GM19468 (cell line): ENCODE results near the gene NDC80.
"Not testable (repeated sequence)": the region's sequence is repeated elsewhere in the genome, so short reads cannot be mapped to it uniquely, and the experiment has no call there.

ENCODE experiments used
- ATAC-seq: cut with Tn5 transposase; IDR thresholded peaks from one replicate; pipeline ENCODE4 v1.9.1; 2021; ENCODE audit warnings: mild to moderate bottlenecking, moderate library complexity, moderate number of reproducible peaks; ENCODE audit not compliant: unreplicated experiment; ENCODE audit errors: extremely low read depth

Gene NDC80

DNA sequence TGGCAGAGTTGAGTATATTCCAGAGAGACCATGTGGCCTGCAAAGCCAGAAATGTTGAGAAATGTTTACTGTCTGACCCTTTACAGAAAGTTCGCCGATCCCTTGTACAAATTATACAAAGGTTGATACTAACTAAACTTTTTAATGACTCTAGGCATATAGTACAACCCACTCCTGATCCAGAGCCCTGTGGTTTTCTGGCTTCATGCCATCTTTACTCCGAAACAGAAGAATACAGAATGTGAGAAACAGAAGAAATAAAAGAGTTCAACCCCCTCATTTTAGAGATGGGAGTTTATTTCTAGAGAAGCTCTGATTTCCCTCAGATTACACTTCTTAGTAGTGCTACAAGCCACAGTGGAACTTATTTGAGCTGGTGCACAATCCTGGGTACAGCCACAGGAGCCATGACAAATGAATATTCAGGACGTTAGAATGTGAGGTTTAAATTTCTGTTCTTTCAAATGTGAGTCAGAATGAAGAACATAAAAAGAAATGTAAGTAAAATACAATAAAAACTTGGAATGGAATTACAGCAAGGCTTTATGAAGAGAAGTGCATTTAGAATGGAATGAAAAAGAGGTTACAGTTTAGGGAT is 46.1 kb downstream of the NDC80 start:
- no peak for ATAC-seq

DNA sequence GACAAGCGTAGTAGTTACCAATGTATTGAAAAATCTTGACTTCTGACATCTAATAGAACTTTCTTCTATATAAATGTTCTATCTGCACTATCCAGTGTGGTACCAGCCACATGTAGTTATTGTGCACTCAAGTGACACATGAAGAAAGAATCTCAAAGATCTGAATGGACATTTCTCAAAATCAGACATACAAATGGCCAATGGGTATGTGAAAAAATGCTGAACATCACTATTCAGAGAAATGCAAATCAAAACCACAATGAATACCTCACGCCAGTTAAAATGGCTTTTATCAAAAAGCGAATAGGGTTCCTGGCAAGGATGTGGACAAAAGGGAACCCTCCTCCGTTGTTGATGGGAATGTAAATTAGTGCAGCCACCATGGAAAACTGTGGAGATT is 46.7 kb downstream of the NDC80 start:
- no peak for ATAC-seq

DNA sequence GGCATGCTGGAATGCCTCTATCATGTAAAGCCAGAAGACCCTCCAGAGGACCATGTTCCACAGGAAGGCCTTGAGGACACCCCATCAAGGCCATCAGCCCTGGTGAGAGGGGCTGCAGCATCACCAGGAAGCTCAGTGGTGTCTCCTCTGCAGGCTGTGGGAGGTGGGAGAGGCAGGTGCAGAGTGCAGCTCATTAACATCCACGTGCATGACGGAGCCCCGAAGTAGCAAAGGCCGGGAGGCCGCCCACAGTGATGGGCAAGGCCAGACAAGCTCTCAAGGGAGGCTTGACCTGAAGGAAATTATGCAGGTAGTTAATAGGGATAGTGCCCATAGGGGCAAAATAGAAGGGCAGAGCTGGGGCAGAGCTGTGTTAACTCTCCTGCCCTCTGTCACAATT is 53.9 kb downstream of the NDC80 start:
- ATAC-seq: no peak

DNA sequence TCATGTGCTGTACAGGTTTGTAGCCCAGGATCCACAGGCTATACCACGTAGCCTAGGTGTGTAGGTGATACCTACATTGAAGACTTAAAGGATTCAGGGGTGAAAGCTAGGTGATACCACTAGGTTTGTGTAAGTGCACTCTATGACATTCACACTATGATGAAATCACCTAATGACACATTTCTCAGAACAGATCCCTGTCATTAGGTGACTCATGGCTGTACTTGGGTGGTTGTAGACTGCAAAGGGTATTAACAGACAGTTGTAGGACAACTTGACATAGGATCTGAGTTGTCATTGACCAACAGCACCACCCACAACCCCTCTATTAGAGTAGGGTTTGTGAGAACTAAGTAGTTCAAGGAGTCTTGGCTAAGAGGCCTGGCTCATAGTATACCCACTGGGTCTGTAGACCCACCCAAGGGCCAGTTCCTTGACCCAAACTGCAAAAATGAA is 56.5 kb downstream of the NDC80 start:
- peak; percentile 51 for ATAC-seq

DNA sequence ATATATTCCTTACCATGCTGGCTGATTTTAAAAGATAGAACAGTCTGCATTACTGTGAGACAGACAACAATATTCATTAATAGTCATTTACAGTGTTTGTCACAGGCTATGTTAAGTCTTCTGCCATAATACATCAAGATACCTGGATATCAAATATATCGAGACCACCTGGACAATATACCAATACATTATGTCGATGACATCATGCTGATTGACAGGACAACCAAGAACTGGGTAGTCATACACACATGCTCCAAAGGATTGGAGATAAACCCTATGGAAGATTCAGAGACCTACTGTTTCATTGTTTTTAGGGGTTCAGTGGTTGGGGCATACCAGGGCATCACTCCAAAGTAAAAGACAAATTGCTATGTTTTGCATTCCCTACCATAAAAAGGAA is 57.6 kb downstream of the NDC80 start:
- ATAC-seq: no peak

DNA sequence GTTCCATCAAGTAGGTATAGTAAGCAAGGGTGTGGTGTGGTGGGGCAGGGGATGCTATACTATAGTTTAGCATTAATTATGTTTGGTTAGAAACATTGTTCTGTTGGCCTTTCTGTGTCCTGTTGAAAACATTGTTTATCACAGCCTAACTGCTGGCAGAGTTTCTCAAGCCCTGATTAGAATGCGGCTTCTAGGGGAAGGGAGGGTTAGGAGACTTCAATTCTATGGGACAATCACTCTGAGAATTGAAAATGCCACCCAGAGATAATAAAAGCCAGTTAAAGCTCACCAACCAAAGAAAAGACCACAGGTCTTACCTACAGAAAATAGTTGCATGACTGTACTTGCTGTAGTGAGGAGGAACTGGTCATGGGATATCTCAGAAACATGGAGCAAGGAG is 64.2 kb downstream of the NDC80 start:
- no peak for ATAC-seq

DNA sequence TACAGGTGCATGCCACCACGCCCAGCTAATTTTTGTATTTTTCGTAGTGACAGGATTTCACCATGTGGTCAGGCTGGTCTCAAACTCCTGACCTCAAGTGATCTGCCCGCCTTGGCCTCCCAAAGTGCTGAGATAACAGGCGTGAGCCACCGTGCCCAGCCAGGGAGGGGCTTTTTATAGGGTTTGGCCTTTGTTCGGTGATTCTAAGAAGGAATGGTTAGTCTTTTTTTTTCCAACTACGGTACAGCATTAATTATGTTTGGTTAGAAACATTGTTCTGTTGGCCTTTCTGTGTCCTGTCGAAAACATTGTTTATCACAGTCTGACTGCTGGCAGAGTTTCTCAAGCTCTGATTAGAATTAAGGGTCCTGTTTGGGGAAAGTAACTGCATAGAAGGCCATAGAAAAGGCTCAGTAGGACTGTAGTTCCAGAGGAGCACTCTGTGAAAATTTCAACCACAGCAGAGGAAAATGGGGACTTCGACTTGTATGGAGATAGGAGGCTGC is 64.8 kb downstream of the NDC80 start:
- ATAC-seq: no peak

DNA sequence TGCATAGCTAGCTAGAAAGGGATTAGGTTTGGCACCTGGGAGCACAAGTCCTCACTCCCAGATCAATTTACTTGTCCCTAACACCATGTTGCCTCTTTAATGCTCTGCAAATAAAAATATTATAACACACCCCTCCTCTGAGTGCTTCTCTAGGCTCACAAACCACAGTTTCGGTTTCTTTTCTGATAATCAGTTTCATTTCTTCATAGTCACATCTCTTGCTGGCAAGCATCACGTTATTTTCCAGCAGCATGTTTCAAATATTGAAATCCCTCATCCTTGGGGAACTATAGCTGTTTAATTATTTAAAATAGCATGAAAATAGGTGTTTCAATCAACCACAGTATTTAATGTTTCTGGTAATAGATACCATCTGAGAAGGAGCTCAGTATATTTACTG is 70.3 kb downstream of the NDC80 start:
- ATAC-seq: peak; percentile 84

DNA sequence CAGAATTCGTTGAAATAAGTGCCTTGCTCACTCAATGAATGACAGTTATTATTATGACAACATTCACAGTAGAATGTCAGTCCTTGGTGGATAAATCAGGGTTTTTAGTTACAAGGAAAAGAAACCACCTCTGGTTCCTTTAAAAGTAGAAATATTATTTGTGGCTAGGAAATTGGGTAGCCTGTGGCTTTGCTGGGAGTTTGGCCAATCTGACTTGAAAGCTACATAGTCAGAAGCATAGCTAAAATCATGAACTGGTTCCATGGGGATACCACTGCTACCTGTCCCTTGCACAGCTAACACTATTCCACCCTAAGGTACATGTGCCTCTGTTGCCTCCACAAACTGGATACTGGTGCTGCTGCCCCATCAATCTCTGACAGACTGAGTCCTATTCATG is 71.4 kb downstream of the NDC80 start:
- no peak for ATAC-seq

DNA sequence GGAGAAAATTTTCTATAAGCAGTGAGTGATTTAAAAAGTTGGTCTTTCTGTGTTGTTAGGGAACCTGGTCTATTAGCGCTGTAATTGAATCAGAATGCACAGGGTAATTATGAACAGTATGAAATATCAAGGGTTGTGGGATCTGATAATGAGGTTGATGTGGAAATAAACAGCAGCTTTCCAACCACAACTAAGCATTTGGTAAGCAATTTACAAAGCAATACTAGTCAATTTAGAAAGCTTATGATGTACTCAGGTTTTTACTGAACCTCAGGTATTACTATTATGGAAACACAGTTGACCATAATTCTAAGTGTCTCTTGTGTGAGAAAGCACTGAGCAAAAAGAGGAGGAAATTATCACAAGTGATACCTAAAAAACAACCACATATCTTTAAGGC is 73.2 kb downstream of the NDC80 start:
- ATAC-seq: no peak

DNA sequence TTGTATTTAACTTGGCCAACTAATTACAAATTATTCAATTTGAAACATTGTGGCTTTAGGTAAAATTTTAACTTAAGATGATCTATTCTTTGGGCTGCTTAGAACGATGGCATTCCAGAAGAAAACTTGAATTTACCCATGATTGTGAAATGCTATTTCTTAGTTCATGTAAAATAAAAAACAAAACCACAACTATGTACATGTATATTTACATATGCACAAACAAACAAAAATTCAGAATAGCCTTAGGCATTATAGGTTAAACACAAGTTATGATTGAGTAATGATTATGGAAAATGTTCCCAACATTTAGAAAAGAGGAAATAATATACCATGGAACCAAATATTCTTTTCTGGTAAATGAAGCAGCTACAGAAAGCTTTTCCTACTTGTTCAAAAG is 80.6 kb downstream of the NDC80 start:
- no peak for ATAC-seq

DNA sequence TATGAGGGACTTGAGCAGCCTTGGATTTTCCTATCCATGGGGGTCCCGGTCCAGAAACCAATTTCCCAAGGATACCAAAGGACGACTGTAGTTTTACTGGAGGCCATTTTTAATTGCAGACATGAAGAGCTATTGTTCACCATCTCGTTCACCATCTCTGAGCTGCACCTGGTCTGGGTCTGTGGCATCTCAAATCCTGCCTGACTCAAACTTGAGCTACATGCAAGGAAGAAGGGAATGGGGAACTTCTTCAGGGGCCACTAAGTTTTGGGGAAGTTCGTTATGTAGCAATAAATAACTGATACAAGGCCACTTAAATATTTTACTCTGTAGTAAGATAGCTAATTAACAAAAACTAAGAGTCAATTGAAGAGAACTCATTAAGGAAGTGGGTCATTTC is 82.1 kb downstream of the NDC80 start:
- no peak for ATAC-seq

DNA sequence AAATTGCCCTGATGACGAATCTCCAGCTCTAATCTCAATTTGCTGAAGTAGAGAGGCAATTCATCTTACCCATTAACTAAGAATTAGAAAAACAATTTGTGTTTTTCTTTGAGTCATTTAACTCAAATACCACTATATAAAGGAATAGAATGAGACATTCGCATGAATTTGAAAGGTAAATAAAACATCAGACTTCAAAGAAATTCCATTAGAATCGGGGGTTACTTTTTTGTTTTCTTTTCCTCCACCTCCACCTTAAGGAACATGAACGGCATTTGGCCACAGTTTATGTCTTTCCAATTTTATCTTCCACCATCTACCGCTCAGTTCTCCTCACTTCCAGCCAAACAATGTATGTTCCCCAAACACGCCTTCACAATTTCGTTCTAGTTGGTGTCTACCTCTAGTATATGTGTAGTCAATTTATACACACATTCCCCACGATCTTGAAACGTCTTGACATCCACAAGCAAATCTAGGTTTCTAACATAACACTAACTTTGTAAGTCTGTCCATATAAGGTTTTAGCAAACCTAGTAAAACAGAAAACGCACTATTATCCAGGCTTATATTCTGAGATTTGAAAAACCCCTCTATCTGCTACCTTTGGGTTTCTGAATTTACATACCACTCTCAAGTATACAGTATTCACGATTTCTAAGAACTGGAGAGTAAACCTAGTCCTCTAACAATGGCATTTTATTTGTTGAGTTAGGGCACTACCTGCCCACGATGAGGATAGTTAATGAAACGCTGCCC is 83.0 kb downstream of the NDC80 start:
- no peak for ATAC-seq

DNA sequence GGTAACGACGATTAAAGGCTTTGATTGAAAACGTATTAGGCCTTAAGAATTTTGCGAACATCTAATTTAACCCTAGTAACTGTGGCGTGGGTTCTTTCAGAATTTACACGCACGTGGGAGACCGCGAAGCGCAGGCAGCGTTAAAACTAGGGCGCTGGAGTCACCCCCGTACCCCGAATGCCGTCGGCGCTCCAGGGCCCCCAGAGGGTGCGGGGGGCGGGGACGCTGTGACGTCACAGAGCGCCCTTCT is 83.5 kb downstream of the NDC80 start:
- peak; percentile 3 for ATAC-seq

DNA sequence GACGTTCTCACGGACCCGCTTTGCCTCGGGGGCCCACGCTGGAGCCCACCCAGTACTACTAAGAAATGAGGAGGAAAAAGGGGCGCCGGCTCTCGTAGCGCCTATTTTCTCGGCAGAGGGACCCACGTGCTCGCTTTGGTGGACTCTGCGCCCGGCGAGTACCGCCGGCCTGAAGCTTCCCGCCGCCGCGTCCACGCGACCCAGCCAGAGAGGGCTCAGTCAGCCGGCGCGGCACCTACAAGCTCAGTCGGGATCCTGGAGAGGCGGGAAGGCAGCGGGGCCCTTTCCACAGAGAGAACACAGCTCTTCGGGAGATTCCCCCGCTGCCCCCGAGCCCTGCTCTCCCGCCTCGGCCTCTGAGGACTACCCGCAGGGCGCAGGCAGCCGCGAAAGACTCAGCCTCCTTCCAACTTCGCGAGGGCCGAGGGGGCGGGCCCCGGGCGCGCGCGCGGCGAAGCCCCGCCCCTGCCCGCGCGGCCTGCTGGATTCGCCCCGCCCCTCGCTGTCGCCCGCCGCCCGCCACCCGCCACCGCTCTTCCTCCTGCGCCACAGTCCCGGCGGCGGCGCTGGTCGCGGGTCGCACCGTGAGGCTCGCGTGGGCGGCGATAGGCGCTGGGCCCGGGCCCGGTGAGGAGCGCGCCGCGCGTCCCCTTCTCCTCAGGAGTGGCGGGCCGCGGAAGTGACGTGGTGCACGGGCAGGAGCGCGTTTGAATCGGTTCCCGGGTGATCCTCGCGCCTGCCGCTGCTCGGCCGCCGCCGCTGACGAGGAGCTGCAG is 84.0 kb downstream of the NDC80 start, which contains the start of gene SMCHD1:
TSS of gene SMCHD1 (plus strand) at position 549 of the 776 bp plus-strand sequence. CDS start 350 bp downstream, outside the sequence.
- peak; percentile 64 for ATAC-seq

DNA sequence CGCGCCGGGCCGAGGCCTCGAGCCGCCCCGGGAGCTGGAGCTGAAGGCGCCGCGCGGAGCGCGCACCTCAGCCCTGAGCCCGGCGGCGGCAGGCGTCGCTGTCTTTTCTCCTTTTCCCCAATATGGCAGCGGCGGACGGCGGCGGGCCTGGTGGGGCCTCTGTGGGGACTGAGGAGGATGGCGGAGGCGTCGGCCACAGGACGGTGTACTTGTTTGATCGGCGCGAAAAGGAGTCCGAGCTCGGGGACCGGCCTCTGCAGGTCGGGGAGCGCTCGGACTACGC is 84.5 kb downstream of the NDC80 start:
- peak; percentile 7 for ATAC-seq

DNA sequence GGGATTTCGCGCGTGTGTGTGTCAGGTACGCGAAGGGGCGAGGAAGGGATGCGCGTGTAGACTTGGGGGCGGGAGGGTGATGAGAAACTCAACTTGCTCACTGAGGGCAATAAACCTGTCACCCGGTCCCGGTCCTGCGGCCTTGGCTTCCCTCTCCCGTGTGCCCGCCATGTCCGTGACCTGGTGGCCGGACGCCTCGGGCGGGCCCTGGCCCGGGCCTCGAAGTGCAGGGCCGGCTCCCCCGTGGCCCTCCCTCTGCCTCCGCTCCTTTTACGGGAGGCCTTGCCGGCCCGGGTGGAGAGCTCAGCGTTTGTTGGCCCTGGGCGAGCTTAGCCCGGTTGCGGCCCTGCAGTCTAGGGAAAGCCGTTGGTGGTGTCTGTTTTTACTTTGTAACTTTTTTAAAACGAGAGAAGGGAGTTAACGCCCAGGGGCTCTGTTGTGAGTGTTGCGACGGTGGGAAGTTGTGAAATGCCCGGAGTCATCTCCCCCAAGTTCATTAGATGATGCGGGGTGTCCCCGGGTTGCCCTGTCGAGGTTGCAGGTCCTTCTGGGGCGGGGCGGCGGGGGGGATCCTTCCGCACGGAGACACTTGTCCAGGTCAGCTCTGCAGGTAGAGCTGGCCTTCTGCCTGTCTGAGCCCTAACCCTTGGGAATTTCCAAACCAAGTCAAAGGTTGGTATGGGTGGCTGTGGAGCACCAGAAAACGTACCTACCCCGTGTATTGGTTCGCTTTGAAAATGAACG is 85.1 kb downstream of the NDC80 start:
- ATAC-seq: no peak

DNA sequence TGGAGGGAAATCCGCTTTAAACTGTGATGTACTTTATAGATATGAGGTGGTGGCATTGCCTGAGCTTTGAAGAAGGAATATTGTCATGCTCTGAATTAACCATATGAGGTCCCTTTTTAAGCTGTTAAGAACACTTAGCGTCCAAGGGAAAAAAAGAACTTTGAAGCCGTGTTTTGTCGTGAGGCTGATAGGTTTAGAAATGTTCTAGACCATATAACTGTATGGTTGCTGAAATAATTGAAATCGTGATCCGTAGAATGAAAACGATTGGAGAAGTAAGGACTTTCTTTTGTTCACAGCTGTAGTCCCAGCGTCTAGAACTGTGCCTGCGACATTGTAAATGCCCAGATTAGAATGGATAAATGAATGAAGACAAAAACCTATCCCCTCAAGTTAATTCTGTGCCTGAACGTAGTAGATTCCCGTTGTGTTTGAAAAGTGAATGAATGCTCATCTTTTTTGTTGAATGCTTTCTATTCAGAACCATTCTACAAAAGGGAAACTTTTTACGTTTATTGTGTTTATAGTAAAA is 85.7 kb downstream of the NDC80 start:
- no peak for ATAC-seq

DNA sequence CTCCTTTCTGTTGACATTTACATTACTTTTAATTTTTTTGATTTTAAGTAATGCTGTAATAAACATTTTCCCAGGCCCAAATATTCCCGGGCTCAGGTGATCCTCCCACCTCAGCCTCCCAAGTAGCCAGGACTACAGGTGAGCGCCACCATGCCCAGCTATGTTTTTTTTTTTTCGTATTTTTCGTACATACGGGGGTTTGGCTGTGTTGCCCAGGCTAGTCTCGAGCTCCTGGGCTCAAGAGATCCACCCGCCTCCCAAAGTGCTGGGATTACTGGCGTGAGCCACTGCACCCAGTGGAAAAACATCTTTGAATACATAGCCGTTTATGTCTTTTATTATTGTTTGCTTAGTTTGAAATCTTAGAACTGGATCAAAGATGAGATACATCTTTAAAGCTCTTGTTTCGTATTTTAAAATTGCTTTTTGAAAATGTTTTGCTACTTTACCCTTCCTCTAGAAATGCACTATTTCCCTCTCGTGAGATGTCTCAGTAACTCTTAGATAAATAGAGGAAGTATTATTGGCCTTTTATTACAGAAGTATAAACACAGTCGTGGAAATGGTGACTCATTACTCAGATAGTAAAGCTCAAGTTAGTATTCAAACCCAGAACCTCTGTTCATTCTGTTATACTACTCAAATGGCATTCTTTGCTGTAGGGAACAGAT is 86.6 kb downstream of the NDC80 start:
- ATAC-seq: no peak

DNA sequence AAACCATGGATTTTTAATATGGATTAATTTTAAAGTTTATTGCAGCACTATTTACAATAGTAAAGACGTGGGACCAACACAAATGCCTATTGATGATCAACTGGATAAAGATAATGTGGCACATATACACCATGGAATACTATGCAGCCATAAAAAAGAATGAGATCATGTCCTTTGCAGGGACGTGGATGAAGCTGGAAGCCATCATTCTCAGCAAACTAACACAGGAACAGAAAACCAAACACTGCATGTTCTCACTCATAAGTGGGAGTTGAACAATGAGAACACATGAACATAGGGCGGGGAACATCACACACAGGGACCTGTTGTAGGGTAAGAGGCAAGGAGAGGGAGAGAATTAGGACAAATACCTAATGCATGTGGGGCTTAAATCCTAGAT is 89.5 kb downstream of the NDC80 start:
- ATAC-seq: not testable (repeated sequence)
